Spleen (tissue), 11 donors: ENCODE results near the gene LY6G6C. TPM values are rescaled to one million over a fixed set of nuclear protein-coding genes. Genes with fewer than 3 reads are reported as not detected.

Experiments used
- DNase-seq: peaks from one replicate; pipeline ENCODE4 v3.0.0-alpha.2; 2020
- H3K27ac ChIP-seq, 8 donors: fragments of 200-600 bp; sonication (generic) in 7 of 8; 1 replicate in 4 of 8; 2 replicates in 4 of 8; pipeline versions ENCODE4 v1.5.0 to v1.8.0; 2016 to 2021; ENCODE audit warnings: inconsistent platforms in 4 of 8, mild to moderate bottlenecking in 4 of 8, moderate library complexity in 1 of 8
- H3K27me3 ChIP-seq, 7 donors: fragments of 200-600 bp; sonication (generic) in 6 of 7; replicated peaks in 1 of 7; 1 replicate in 4 of 7; 2 replicates in 3 of 7; pipeline versions ENCODE4 v1.5.0 to v1.8.0; 2016 to 2021; ENCODE audit warnings: inconsistent platforms in 3 of 7, mild to moderate bottlenecking in 1 of 7
- H3K36me3 ChIP-seq, 6 donors: fragments of 200-600 bp; sonication (generic) in 5 of 6; 1 replicate in 4 of 6; 2 replicates in 2 of 6; pipeline versions ENCODE4 v1.5.0 to v1.8.0; 2016 to 2021; ENCODE audit warnings: inconsistent platforms in 2 of 6
- H3K4me1 ChIP-seq, 6 donors: fragments of 200-600 bp; sonication (generic) in 5 of 6; 1 replicate in 3 of 6; 2 replicates in 3 of 6; pipeline versions ENCODE4 v1.5.0 to v1.8.0; 2016 to 2021; ENCODE audit warnings: inconsistent platforms in 3 of 6
- H3K4me3 ChIP-seq, 8 donors: fragments of 200-600 bp; sonication (generic) in 7 of 8; 1 replicate in 4 of 8; 2 replicates in 4 of 8; pipeline versions ENCODE4 v1.5.0 to v1.8.0; 2016 to 2021; ENCODE audit warnings: inconsistent platforms in 4 of 8, mild to moderate bottlenecking in 4 of 8, moderate library complexity in 2 of 8
- H3K9me3 ChIP-seq, 8 donors: fragments of 200-600 bp; sonication (generic) in 7 of 8; 1 replicate in 4 of 8; 2 replicates in 4 of 8; pipeline versions ENCODE4 v1.5.0 to v1.8.0; 2016 to 2021; ENCODE audit warnings: inconsistent platforms in 4 of 8
- POLR2A ChIP-seq, 3 donors: fragments of 450-650 bp; IDR thresholded peaks; one replicate each; pipeline ENCODE4 v1.5.1; 2017; ENCODE audit warnings: antibody characterized with exemption in 3 of 3, mild to moderate bottlenecking in 1 of 3
- POLR2AphosphoS5 ChIP-seq, 3 donors: sonication (generic); formaldehyde crosslinking; IDR thresholded peaks; one replicate each; pipeline ENCODE4 v1.5.1; 2017; ENCODE audit warnings: antibody characterized with exemption in 3 of 3
- WGBS, 5 donors: extraction: QIAGEN DNeasy Blood & Tissue Kit in 3 of 5; methylation state at CpG; one replicate each; pipeline versions ENCODE4 v1.1.5 to v1.1.7; 2013 to 2018; 5-methylcytosine and 5-hydroxymethylcytosine counted together
- intact Hi-C: fragments of 100-400 bp; cut with DNase I; formaldehyde crosslinking; loops from one replicate; pipeline ENCODE4 v1.15.0; 2023; ENCODE audit warnings: low total_unique reads
- polyA plus RNA-seq, 3 donors: library from polyadenylated mRNA; stranded (reverse); fragments of 200-250 nt; gene quantifications; one replicate each; pipeline ENCODE4 v1.2.1, GENCODE V29; 2013
- total RNA-seq, 7 donors: library from RNA; depleted of rRNA in 3 of 7; stranded (reverse); fragments of >200 nt in 3 of 7; fragmentation: NEBNext Ultra II Directional in 4 of 7; extraction: Animal tissue kit (Norgen Biotek cat#: 25700) in 4 of 7; gene quantifications; one replicate each; pipeline versions ENCODE4 v1.1.0 to v1.2.1, GENCODE V29; 2016 to 2021
- TF ChIP-seq, protein P1 (sequence below), 11 experiments: fragments of 200-600 bp in 7 of 11; fragments of 450-650 bp in 4 of 11; sonication (generic) in 4 of 11; IDR thresholded peaks in 8 of 11; conservative IDR thresholded peaks in 3 of 11; 1 replicate in 7 of 11; 2 replicates in 4 of 11; pipeline versions ENCODE4 v1.4.0 to v1.8.0; 2016 to 2021; ENCODE audit warnings: antibody characterized with exemption in 11 of 11, inconsistent platforms in 4 of 11, mild to moderate bottlenecking in 1 of 11
- donor health status: healthy with polysubstance abuse.
- donor health status: DM: no; HTN: no; CAD: no; lungs with moderate emphysema.
- donor health status: DM: no; HTN: no; CAD: no.
- donor health status: Bipolar disorder and iron deficiency.
- donor health status: healthy.
- donor health status: DM: no; HTN: no; CAD: no.
- donor health status: DM: yes; HTN: yes; CAD: no.

The LY6G6C gene
- total and polyA plus RNA-seq, 10 donors = 0.49 to 0.77 TPM; not detected in 8

DNA sequence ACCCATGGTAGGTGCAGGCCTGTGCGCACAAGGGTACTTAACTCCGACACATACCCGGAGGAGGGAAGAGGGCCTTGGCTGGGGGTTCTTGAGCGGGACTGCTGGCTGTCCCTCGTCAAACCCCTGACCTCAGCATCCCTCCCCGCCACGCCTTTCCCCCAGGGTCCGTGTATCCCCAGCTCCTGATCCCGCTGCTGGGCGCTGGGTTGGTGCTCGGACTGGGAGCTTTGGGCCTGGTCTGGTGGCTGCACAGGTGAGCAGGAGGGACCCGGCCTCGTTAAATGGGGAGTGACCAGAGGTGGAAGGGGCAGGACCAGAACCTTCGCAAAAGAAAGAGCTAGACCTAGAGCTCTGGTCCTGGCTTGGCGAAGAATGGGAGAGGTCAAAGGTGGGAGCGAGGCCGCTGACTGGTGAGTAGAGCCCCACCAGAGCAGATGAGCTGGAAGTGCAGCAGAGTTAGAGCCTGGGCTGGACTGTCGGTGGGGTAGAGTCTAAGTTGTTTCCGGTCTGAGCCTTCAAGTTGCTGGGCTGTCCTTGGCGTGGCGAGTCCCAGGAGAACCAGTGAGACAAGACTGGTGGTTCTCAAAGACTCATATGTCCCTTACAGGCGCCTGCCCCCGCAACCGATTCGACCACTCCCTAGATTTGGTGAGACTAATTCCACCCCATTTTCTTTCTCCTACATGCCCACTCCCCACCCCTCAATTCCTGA lies 2.6 kb upstream of the LY6G6C start:
- intact Hi-C loops = no loop called here
- no peak for DNase-seq
- Histone ChIP-seq H3K36me3 (peaks cover 0 to 32% (median 1%) of the 10 kb centered on the region in 6 donors), H3K27me3 (no peaks in the 10 kb centered on the region), H3K4me1 (peaks cover 18 to 52% (median 40%) of the 10 kb centered on the region in 6 donors), H3K9me3 (no peaks in the 10 kb centered on the region), H3K4me3 (peak overlapping the region in 1 of 8 donors; percentile 6), H3K27ac (no peak overlapping the region)
- WGBS, 5 donors = 89 to 93% (median 90%) methylated on average over 23 to 25 of the region's 25 CpGs
- TF ChIP-seq, protein P1, sequence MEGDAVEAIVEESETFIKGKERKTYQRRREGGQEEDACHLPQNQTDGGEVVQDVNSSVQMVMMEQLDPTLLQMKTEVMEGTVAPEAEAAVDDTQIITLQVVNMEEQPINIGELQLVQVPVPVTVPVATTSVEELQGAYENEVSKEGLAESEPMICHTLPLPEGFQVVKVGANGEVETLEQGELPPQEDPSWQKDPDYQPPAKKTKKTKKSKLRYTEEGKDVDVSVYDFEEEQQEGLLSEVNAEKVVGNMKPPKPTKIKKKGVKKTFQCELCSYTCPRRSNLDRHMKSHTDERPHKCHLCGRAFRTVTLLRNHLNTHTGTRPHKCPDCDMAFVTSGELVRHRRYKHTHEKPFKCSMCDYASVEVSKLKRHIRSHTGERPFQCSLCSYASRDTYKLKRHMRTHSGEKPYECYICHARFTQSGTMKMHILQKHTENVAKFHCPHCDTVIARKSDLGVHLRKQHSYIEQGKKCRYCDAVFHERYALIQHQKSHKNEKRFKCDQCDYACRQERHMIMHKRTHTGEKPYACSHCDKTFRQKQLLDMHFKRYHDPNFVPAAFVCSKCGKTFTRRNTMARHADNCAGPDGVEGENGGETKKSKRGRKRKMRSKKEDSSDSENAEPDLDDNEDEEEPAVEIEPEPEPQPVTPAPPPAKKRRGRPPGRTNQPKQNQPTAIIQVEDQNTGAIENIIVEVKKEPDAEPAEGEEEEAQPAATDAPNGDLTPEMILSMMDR (IDR thresholded peaks at IDR 0.05 in 8 of 11, conservative IDR thresholded peaks at IDR 0.05 in 3 of 11) = no peak
- TF ChIP-seq POLR2A (IDR thresholded peaks at IDR 0.05) (no peak), POLR2AphosphoS5 (IDR thresholded peaks at IDR 0.05) (peak in 1 of 3 donors; percentile 69)

DNA sequence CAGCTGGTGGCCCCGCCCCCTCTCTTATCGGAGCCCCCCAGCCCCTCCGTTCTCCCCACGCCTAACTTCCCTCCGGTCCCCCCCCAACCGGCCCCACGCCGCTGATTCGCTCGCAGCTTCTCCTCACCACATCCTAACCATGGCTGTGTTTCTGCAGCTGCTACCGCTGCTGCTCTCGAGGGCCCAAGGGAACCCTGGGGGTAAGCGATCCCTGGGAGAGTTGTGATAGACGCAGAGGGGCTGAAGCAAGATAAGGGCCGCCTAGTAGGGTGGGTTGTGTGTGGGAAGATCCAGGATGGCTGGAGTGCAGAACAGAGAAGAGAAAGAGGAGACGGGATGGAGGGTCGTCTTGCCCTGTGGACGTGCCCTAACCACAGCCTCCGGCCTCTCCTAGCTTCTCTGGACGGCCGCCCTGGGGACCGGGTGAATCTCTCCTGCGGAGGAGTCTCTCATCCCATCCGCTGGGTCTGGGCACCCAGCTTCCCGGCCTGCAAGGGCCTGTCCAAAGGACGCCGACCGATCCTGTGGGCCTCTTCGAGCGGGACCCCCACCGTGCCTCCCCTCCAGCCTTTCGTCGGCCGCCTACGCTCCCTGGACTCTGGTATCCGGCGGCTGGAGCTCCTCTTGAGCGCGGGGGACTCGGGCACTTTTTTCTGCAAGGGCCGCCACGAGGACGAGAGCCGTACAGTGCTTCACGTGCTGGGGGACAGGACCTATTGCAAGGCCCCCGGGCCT lies 1.9 kb upstream of the LY6G6C start, which contains the start of gene MPIG6B:
MPIG6B (plus strand) TSS at position 129 of the 735 bp plus-strand sequence; CDS start at position 140, 11 bp downstream.
- no peaks in the 10 kb centered on the region for H3K27me3 ChIP-seq
- peaks cover 0 to 32% (median 1%) of the 10 kb centered on the region in 6 donors for H3K36me3 ChIP-seq
- TF ChIP-seq POLR2AphosphoS5 (IDR thresholded peaks at IDR 0.05) (peak in 1 of 3 donors; percentile 55), POLR2A (IDR thresholded peaks at IDR 0.05) (no peak)
- TF ChIP-seq, protein P1 (IDR thresholded peaks at IDR 0.05 in 8 of 11, conservative IDR thresholded peaks at IDR 0.05 in 3 of 11) = no peak
- H3K9me3 ChIP-seq = no peaks in the 10 kb centered on the region
- WGBS, 5 donors = 58 to 71% (median 63%) methylated on average over 41 to 46 of the region's 46 CpGs
- intact Hi-C loops = no loop called here
- H3K4me1 ChIP-seq = peaks cover 12 to 45% (median 33%) of the 10 kb centered on the region in 6 donors
- peak within 1 kb of the TSS in 1 of 8 donors; percentile 6 for H3K4me3 ChIP-seq
- DNase-seq = peak; percentile 83
- peak within 1 kb of the TSS in 1 of 8 donors; percentile 24 for H3K27ac ChIP-seq

DNA sequence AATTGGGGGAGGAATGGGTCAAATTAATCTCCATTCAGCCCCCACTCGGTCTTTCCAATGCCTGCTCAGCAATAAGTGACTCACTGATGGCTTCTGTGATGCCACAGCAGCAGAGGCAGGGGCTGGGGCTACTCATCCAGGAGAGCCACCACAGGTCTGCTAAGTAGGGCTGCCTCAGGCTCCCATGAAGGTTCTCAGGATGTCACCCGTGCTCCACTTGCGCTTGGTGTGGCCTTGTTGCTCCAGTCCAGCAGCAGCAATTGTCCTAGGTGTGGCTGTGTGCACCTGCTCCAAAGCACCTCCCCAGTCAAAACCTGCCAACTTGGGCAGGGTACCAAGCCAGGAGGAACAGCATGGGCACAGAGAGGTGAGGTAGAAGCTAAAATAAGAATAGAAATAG lies 627 bp upstream of the LY6G6C start:
- Histone ChIP-seq H3K4me1 (peaks cover 5 to 32% (median 21%) of the 10 kb centered on the region in 6 donors), H3K36me3 (peaks cover 0 to 25% (median 1%) of the 10 kb centered on the region in 6 donors), H3K27me3 (no peaks in the 10 kb centered on the region), H3K27ac (no peak overlapping the region), H3K4me3 (no peak overlapping the region), H3K9me3 (no peaks in the 10 kb centered on the region)
- intact Hi-C loops = no loop called here
- peak; percentile 37 for DNase-seq
- WGBS, 5 donors = 91 to 100% (median 92%) methylated on average over 3 of the region's 3 CpGs
- TF ChIP-seq, protein P1 (IDR thresholded peaks at IDR 0.05 in 8 of 11, conservative IDR thresholded peaks at IDR 0.05 in 3 of 11) = no peak
- TF ChIP-seq POLR2A (IDR thresholded peaks at IDR 0.05) (no peak), POLR2AphosphoS5 (IDR thresholded peaks at IDR 0.05) (no peak)
